GM23248 (cell line): ENCODE data around the gene PAM.

ENCODE experiments used
- EZH2 ChIP-seq: fragments of 200-600 bp; sonication (generic); IDR thresholded peaks from 2 replicates; pipeline ENCODE4 v1.6.1; 2018; ENCODE audit warnings: antibody characterized with exemption, mild to moderate bottlenecking; ENCODE audit not compliant: insufficient read depth, poor library complexity, severe bottlenecking
- EZH2phosphoT487 ChIP-seq: fragments of 200-600 bp; sonication (generic); IDR thresholded peaks from 2 replicates; pipeline ENCODE4 v1.6.1; 2018; ENCODE audit warnings: antibody characterized with exemption, moderate library complexity, mild to moderate bottlenecking, low read depth; ENCODE audit not compliant: insufficient read depth

DNA sequence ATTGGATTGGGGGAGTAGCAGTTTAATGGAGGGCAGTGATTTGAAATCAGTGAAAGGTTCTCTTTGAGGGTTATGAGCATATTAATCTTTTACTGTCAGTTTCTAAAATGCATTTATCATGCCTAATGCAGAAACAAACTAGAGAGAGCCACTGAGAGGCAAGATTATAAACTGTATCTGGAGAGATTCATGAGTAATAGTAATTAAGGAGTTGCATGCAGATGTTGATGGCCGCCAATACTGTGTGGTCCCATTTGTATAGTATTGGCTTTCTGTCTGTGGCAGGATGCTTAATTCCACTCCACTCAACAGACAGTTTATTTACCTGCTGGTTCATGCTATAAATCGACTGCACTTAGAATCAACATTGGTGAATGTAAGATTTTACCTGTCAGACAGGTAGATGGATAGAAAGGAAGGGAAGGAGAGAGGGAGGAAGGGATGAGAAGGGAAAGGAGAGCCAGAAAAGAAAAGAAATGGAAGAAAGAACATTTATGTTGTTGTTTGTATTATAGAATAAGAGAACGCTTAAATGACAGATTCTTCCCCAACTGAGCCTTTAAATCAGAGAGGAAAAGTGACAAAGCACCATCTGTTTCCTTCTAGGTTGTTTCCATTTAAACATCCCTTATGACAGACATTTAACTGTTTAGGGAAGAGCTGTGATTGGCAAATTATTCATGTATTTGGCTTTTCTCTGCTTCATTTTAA is 146.5 kb downstream of the PAM start:
- no peak for TF ChIP-seq EZH2
- no peak for TF ChIP-seq EZH2phosphoT487
